ENCODE data around the gene CDCA4.
"Not testable (repeated sequence)": the region's sequence is repeated elsewhere in the genome, so short reads cannot be mapped to it uniquely, and the experiment has no call there.

The CDCA4 gene

GRCh38 chr14:105030836-105031396 lies 10.0 kb upstream of the CDCA4 start:
- DNase-seq, result no peak

GRCh38 chr14:105030194-105030593 lies 9.3 kb upstream of the CDCA4 start:
- no peak for DNase-seq

DNA sequence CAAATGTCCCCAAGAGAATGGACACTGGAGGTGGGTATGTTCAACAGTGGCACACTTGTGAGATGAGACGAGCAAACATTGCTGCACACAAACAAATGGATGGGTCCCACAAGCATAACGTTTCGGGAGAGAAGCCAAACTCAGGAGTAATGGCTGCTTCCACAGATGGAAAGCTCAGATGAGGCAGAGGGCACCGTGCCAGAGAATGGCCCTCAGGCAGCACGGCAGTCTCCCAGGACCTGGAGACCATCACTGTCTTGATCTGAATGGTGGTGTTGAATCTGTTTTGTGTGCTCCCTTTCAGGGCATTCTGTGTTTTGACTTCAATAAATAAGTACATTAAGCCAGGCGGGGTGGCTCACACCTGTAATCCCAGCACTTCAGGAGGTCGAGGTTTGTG lies 8.5 kb upstream of the CDCA4 start:
- DNase-seq, result no peak

GRCh38 chr14:105028251-105028927 lies 7.5 kb upstream of the CDCA4 start:
- DNase-seq, result no peak

GRCh38 chr14:105027718-105028117 lies 6.8 kb upstream of the CDCA4 start:
- not testable (repeated sequence) for DNase-seq

DNA sequence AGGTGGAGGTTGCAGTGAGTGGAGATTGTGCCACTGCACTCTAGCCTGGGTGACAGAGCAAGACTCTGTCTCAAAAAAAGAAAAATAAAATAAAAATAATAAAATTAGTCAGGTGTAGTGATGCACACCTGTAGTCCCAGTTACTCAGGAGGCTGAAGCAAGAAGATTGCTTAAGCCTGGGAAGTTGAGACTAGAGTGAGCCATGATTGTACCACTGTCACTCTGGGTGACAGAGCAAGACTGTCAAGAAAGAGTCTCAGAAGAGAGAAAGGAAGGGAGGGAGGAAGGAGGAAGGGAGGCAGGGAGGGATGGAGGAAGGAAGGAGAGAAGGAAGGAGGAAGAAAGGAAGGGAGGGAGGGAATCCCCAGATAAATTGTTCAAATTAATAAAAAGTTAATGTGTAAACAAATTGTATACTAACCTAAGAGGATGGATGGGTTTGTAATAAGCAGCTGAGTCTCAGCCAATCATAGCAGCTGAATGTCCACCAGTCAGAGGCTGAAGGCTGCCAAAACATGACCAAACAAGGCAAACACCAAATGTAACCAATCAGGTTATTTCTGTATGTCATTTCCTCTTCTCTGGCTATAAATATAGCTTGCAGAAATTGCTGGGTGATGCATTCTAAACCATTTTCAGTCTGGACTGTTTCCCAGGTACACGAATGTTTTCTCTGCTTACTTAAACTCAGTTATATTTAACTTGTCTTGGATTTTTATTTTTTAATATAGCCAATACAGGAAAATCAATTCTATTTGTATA lies 6.1 kb upstream of the CDCA4 start:
- no peak for DNase-seq

- no peak for DNase-seq
Observed at GRCh38 chr14:105026033-105026785, 5.3 kb upstream of the CDCA4 start.

- no peak for DNase-seq
Observed at GRCh38 chr14:105025429-105025828, 4.5 kb upstream of the CDCA4 start.

- DNase-seq, result no peak
Observed at GRCh38 chr14:105023791-105024480, 3.1 kb upstream of the CDCA4 start.

DNA sequence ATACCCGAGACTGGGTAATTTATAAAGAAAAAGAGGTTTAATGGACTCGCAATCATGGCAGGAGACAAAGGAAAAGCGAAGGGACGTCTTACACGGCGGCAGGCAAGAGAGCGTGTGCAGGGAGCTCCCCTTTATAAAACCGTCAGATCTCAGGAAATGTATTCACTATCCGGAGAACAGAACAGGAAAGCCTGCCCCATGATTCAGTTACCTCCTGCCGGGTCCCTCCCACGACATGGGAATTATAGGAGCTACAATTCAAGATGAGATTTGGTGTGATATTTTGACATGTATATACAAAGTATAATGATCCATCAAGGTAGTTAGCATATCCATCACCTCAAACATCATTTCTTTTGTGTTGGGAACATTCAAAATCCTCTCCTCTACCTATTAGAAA lies 2.3 kb upstream of the CDCA4 start:
- DNase-seq, result no peak

GRCh38 chr14:105022276-105022670 lies 1.4 kb upstream of the CDCA4 start:
- DNase-seq, result no peak

- DNase-seq, result peak; percentile 23
Observed at GRCh38 chr14:105021656-105022275, 883 bp upstream of the CDCA4 start.

DNA sequence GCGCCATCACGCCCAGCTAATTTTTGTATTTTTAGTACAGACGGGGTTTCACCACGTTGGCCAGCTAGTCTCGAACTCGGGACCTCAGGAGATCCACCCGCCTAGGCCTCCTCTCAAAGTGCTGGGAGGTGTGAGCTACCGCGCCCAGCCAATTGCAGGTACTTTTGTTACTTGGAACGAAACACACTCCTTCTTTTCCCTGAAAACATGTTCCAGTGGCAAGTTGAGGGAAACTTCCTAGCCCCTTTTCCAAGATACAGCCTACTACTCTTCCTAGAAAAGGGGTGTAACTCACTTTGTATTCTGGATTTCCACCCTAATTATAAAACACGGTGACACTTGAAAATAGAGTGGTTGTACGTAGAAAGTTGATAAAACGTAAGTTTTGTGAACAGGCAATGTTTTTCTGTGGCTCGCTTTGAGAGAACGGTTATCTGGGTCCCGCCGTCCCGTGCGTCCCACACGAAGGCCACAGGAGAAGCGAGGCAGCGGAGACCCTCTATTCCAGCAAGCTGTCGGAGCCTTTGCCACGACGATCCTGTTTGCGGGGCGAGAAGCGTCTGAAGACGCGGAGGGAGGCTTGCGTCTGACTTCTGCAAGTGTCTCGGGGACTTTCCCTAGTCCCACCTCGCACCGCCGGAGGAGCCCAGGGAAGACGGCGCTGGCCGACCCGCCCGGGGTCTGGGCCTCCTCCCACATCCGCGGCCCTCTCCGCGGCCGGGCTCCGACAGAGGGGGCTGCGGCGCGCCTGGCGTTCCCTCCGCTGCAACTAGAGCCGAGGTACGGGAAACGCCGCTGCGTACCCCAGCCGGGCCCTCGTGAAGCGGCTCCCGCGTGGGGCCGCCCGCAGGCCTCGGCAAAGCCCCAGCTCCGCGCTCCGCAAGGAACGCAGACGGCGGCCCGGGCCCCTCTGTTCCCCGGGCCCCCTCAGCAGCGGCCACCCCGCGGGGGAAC lies 745 bp downstream of the CDCA4 start:
- peak; percentile 62 for DNase-seq

DNA sequence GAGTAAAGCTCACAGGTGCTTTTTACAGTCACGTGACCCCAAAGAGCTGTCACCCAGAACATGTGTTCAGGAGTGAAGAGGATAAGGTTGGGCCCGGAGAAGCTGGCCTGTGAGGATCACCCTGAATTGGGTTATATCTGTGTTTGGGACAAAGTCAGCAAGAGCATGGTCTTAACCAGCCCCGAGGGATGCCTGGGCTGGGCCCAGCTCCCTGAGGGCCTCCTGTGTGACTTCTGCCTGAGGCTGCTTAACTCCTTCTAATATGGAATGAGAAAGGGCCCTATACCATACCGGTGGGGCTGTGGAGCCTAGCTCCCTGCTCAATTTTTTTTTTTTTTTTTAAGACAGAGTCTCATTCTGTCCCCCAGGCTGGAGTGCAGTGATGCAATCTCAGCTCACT lies 2.5 kb downstream of the CDCA4 start:
- no peak for DNase-seq

DNA sequence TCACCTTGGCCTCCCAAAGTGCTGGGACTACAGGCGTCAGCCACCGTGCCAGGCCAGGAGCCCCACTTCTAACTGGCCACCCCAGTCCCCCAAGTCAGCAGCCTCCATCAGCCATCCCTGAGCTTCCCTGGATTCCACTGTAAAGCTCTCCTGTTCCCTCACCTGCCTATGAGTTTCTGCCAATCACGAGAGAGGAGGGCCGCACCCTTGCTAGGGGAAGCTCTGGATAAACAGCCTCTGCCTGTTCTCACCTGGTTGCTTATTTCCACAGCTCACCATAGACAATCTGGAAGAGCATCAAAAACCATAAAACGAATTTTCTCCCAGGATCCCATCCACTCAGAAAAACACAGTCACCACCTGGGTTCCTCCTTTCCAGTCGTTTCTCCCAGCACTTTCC lies 5.0 kb downstream of the CDCA4 start:
- no peak for DNase-seq

DNA sequence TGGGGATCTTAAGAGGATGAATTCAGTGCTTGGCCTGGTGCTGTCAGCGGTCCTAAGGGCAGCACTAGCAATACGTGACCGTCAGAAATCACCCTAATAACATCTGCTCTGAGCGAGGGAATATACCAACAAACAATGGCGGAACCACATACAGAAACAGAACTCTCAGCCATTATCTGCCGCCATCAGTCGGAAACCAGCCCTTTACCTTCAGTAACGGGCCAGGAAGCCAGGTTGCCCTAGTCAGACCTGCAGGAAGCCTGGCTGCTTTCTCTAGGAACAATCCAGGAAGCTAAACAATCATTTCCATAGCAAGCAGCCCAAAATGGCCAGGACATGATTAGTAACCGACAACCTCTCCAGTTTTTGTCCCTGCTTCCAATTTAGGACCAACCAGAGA lies 5.6 kb downstream of the CDCA4 start:
- no peak for DNase-seq

- DNase-seq, result no peak
Observed at GRCh38 chr14:105014631-105015030, 6.3 kb downstream of the CDCA4 start.

DNA sequence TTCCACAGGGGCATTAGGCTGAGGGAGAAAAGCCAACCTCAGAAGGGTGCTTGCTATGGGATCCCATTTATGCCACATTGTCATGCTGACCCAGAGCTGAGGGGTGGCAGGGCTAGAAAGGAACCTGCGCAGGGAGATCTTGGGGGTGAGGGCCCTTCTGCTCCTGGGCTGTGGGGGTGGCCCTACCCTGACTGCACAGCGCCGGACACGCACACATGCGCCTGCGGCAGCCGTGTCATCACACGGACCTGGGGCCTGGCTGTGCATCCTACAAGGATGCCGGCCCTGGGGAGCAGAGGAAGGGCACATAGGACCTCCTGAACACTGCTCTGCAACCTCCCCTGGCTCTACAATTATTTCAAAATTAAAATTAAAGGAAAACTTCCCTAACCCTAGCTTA lies 6.9 kb downstream of the CDCA4 start:
- no peak for DNase-seq

DNA sequence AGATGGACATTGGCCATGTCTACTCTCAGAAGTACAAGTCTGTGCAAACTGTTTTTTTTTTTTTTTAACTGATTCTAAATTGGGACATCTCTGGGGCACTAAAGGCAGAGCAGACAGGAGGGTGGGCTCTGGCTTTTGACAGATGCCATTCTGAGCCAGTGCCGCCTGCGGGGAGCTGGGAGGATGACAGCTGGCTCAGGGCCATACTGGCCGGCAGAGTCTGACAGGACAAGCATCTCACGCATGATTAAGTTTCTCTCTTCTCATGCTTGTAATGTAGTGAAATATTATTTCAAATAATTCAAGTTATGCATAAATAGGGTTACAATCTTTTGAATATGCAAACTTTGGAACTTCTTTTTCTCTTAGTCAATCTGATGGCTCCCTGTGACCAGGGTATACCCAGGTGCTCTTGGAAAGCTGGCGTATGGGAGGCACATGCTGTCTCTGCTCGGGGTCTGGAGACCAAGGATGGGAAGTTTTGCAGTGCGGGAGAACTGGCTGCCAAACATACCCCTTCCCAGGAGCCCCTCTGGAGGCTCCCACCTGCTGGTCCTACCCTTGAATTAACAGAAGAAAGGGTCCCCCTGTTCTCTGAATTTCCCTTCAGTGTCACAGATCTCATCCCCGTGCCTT lies 7.6 kb downstream of the CDCA4 start:
- DNase-seq, result no peak

GRCh38 chr14:105012171-105012985 lies 8.5 kb downstream of the CDCA4 start:
- no peak for DNase-seq
